ENCODE results near the gene DDX51.
"Not testable (repeated sequence)": the region's sequence is repeated elsewhere in the genome, so short reads cannot be mapped to it uniquely, and the experiment has no call there.

Gene DDX51

DNA sequence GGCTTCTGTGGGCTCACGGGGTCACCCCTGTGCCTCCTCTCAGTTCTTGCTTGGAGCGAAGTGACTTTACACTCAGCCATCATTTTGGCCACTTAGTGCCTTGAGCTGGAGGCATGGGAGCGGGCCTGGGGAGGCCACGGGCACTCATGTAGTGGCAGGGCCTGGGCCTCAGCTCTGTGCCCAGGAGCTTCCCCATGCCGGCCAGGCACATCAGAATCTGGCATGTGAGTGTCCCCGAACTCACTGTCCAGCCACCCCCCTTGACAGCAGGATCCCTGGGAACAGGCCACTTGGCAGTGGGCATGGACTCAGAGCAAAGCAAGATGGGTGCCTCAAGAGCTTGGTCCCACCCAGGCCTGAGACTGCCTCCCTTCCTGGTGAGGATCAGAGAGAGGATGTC is 29.5 kb downstream of the DDX51 start:
- no peak for DNase-seq (ENCODE audit: low read depth)

DNA sequence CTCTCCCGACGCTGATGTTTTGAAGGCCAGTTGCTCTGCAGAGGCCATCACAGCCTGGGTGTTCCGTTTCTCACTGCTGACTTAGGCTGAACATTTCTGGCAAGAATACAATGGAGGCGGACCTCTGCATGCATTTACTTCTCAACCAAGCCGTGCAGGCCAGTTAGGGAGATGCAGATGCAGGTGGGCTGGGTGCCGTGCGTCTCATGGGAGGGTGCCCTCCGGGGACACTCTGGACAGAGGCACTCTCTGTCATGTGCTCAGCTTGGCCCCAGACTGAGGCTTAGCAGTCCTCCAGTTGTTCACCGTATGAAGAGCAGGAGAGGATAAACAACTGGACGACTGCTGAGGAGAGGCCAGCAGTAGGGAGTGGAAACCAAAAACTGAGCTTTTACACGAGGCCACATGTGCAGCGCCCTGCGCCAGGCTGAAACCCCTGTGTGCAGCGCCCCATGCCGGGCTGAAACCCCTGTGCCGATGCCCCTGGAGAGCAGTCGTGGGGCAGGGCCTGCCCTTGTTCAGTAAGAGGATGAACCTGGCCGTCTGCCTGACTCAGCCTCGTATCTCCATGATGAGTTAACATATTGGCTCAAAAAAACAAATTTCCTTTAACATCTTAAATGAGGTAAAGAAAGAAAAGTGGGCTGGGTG is 32.3 kb downstream of the DDX51 start:
- DNase-seq (ENCODE audit: low read depth): no peak

- DNase-seq (ENCODE audit: low read depth): no peak
These were observed 33.4 kb downstream of the DDX51 start for GRCh38 chr12:132110677-132111076.

- DNase-seq (ENCODE audit: low read depth): no peak
These were observed 34.4 kb downstream of the DDX51 start for GRCh38 chr12:132109741-132110140.

DNA sequence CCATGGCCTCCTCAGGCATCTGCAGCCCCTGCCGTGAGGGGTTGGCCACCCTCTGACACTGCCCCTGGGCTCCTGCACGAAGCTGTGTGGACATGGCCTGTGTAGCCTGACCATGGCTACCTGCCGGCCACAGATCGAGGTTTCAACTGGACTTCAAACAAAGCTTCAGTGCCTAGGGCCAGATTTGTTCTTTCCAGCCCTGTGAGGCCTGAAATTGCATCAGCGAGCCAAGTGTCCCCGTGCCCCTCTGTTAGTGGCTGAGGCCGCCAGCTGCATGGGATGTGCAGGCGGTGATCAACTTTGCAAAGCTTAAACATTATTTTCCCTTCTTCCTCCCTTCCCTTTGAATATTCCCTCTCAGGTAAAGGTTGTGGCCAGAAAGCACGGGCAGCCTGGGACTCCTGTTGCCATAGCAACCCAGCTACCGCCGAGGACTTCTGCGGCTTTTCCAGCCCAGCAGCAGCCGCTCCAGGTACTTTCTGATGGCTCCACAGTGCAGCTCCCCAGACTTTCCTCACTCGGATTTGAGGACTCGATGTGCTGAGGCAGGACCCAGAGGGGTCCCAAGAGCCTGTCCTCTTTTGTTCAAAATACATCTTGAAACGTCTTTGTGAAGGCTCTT is 35.8 kb downstream of the DDX51 start:
- DNase-seq (ENCODE audit: low read depth): no peak

- DNase-seq (ENCODE audit: low read depth): no peak
These were observed 37.2 kb downstream of the DDX51 start for GRCh38 chr12:132106921-132107320.

DNA sequence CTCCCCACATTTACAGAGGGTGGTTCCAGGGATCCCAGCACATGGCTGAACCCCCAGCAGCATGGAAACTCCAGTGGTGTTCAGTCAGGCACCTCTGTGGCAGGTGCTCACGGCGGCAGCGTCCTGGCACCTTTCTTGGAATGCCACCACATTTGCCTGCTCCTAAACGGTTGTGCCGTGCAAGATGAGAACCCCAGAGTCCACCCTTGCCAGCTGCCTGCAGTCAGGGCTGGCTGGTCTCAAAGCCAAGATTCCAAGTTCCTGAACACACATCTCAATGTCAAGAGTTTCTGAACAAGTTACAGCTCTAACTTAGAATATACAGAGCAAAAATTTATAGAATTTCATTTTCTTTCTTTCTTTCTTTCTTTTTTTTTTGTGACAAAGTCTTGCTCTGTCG is 38.7 kb downstream of the DDX51 start:
- DNase-seq (ENCODE audit: low read depth): no peak

GRCh38 chr12:132103542-132104308 is 40.4 kb downstream of the DDX51 start:
- no peak for DNase-seq (ENCODE audit: low read depth)

GRCh38 chr12:132103072-132103471 is 41.0 kb downstream of the DDX51 start:
- not testable (repeated sequence) for DNase-seq (ENCODE audit: low read depth)

DNA sequence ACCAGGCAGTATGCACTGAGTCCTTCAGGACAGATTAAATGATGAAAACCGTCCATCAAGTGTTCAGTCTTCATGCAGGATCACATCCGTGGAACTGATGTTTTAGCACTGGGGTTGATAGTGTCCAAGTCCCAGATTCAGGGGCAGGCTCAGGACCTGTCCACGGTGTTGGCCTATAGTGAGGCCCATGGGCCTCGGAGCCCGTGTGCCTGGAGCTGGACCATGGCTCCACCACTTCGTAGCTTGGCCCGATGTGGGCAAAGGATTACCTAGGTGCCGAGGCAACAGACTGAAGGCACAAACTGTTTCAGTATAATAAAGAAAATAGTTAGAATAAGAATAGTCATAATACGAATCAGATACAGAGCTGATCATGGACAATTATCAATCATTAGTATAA is 41.8 kb downstream of the DDX51 start:
- no peak for DNase-seq (ENCODE audit: low read depth)

DNA sequence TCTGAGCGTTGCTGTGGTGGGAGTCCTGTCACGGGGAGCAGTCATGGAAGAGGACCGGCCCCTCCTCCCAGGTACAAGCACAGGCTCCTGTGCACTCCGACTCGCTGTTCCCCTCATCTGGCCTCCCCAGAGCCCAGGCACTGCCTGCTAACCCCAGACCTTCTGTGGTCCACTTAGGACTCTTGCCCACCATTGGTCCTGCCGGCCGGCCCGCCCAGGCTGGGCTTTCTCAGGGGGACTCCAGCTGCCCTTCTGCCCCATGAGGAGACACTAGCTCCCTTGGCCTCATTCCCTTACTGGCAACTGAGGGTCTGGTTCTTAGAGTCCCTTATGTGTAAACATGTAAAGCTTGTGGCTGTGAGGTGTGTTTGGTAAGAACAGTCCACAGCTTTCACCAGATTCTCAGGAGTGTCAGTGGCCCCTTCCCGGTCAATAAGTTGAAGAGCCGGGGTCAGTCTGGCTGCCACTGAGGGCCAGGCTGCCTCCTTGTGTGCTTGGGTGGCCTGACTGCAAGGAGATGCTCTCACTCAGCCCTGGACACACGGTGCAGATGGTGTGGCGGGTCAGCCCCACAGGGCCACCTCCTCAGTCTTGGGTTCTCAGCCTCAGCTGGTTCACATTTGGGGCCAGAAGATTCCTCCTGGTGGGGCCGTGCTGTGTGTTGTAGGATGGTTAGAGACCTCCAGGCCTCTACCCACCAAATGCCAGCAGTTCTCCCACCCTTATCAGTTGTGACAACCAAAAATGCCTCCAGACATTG is 43.6 kb downstream of the DDX51 start:
- DNase-seq (ENCODE audit: low read depth): no peak

- no peak for DNase-seq (ENCODE audit: low read depth)
These were observed 44.4 kb downstream of the DDX51 start for GRCh38 chr12:132099739-132100138.

- no peak for DNase-seq (ENCODE audit: low read depth)
These were observed 48.4 kb downstream of the DDX51 start for GRCh38 chr12:132095520-132096409.

- DNase-seq (ENCODE audit: low read depth): no peak
These were observed 49.7 kb downstream of the DDX51 start for GRCh38 chr12:132094269-132094891.

DNA sequence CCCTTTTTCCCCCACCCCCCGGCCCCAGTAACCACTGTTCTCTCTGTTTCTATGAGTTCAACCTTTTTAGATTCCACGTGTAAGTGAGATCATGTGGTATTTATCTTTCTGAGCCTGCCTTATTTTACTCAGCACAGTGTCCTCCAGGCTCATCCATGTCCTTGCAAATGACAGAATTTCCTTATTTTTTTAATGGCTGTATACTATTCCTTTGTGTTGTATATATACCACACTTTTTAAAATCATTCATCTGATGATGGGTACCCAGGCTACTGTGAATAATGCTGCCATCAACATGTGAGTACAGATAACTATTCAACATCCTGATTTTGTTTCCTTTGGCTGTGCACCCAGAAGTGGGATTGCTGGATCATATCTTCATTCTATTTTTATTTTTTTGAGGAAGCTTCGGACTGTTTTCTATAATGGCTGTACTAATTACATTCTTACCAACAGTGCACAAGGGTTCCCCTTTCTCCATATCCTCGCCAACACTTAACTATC is 54.7 kb downstream of the DDX51 start:
- no peak for DNase-seq (ENCODE audit: low read depth)
